Measurements from ENCODE around the gene FPGS. TPM values are rescaled to one million over a fixed set of nuclear protein-coding genes. Genes with fewer than 3 reads are reported as not detected.

Gene FPGS
- total RNA-seq, 1 donor from 2014 or later: 32.8 TPM

GRCh38 chr9:127767410-127767809 lies 35.3 kb upstream of the FPGS start:
- H3K36me3 Mint-ChIP-seq: no peaks in the 10 kb centered on the region
- TF ChIP-seq EZH2phosphoT487 (IDR thresholded peaks at IDR 0.05) (no peak), CTCF (IDR thresholded peaks at IDR 0.05) (no peak), EZH2 (IDR thresholded peaks at IDR 0.05) (no peak)
- Histone ChIP-seq H3K4me1 (peaks cover 4% of the 10 kb centered on the region), H2AFZ (replicated peaks) (no peak overlapping the region), H3F3A (ENCODE audit: low read depth) (peaks cover 12% of the 10 kb centered on the region), H3K9ac (no peak overlapping the region), H3K36me3 (no peaks in the 10 kb centered on the region), H3K27ac (no peak overlapping the region), H3K27me3 (peaks cover 8% of the 10 kb centered on the region), H3K9me3 (ENCODE audit: low read depth) (no peaks in the 10 kb centered on the region), H3K4me3 (no peak overlapping the region), H3K79me2 (ENCODE audit: low read depth) (no peaks in the 10 kb centered on the region), H4K20me1 (ENCODE audit: low read depth) (no peaks in the 10 kb centered on the region), H3K4me2 (no peak overlapping the region)
- no peaks in the 10 kb centered on the region for H3K9me3 Mint-ChIP-seq
- H3K27ac Mint-ChIP-seq: peak overlapping the region; percentile 78
- H3K27me3 Mint-ChIP-seq (ENCODE audit: insufficient read depth, low read depth): peaks cover 20% of the 10 kb centered on the region
- no peak overlapping the region for H3K4me3 Mint-ChIP-seq
- no peak for DNase-seq (ENCODE audit: low spot score)
- peaks cover 50% of the 10 kb centered on the region for H3K4me1 Mint-ChIP-seq

GRCh38 chr9:127767909-127768331 lies 34.8 kb upstream of the FPGS start:
- no peak overlapping the region for H3K27ac ChIP-seq
- H3K36me3 ChIP-seq: no peaks in the 10 kb centered on the region
- no peak for DNase-seq (ENCODE audit: low spot score)
- no peak overlapping the region for H3K9ac ChIP-seq
- TF ChIP-seq CTCF (IDR thresholded peaks at IDR 0.05) (no peak), EZH2phosphoT487 (IDR thresholded peaks at IDR 0.05) (no peak), EZH2 (IDR thresholded peaks at IDR 0.05) (no peak)
- H4K20me1 ChIP-seq (ENCODE audit: low read depth): no peaks in the 10 kb centered on the region
- peaks cover 8% of the 10 kb centered on the region for H3K27me3 ChIP-seq
- H3K79me2 ChIP-seq (ENCODE audit: low read depth): no peaks in the 10 kb centered on the region
- no peaks in the 10 kb centered on the region for H3K9me3 ChIP-seq (ENCODE audit: low read depth)
- Mint-ChIP-seq H3K27me3 (ENCODE audit: insufficient read depth, low read depth) (peaks cover 23% of the 10 kb centered on the region), H3K9me3 (no peaks in the 10 kb centered on the region), H3K36me3 (no peaks in the 10 kb centered on the region), H3K4me3 (no peak overlapping the region), H3K4me1 (peaks cover 46% of the 10 kb centered on the region), H3K27ac (no peak overlapping the region)
- peaks cover 16% of the 10 kb centered on the region for H3F3A ChIP-seq (ENCODE audit: low read depth)
- H2AFZ ChIP-seq (replicated peaks): no peak overlapping the region
- H3K4me3 ChIP-seq: no peak overlapping the region
- no peak overlapping the region for H3K4me2 ChIP-seq
- peaks cover 4% of the 10 kb centered on the region for H3K4me1 ChIP-seq

- peaks cover 4% of the 10 kb centered on the region for H3K4me1 ChIP-seq
- peaks cover 8% of the 10 kb centered on the region for H3K27me3 ChIP-seq
- no peaks in the 10 kb centered on the region for H3K36me3 ChIP-seq
- H3K9me3 ChIP-seq (ENCODE audit: low read depth): no peaks in the 10 kb centered on the region
- H3K27ac ChIP-seq: no peak overlapping the region
- peaks cover 20% of the 10 kb centered on the region for H3F3A ChIP-seq (ENCODE audit: low read depth)
- Mint-ChIP-seq H3K4me3 (peak overlapping the region; percentile 44), H3K27ac (peak overlapping the region; percentile 4), H3K36me3 (no peaks in the 10 kb centered on the region), H3K9me3 (no peaks in the 10 kb centered on the region), H3K4me1 (peaks cover 39% of the 10 kb centered on the region), H3K27me3 (ENCODE audit: insufficient read depth, low read depth) (peaks cover 26% of the 10 kb centered on the region)
- no peak overlapping the region for H2AFZ ChIP-seq (replicated peaks)
- no peak overlapping the region for H3K4me3 ChIP-seq
- H3K4me2 ChIP-seq: no peak overlapping the region
- no peak overlapping the region for H3K9ac ChIP-seq
- no peak for TF ChIP-seq EZH2 (IDR thresholded peaks at IDR 0.05)
- no peak for TF ChIP-seq CTCF (IDR thresholded peaks at IDR 0.05)
- no peak for TF ChIP-seq EZH2phosphoT487 (IDR thresholded peaks at IDR 0.05)
- no peak for DNase-seq (ENCODE audit: low spot score)
- H4K20me1 ChIP-seq (ENCODE audit: low read depth): no peaks in the 10 kb centered on the region
- no peaks in the 10 kb centered on the region for H3K79me2 ChIP-seq (ENCODE audit: low read depth)
These were observed 34.0 kb upstream of the FPGS start for GRCh38 chr9:127768698-127769097.
